ENCODE data around the gene ATP5PO. TPM values are rescaled to one million over a fixed set of nuclear protein-coding genes. Genes with fewer than 3 reads are reported as not detected.

Gene ATP5PO
- total and polyA plus RNA-seq, 2 of the 13 experiments (the other 11 are each of a cell fraction or from before 2014, with no cell fraction given), result 256 to 297 TPM

GRCh38 chr21:33859373-33860102, 56.1 kb downstream of the ATP5PO start (continued):
- TF ChIP-seq KIAA2018 (CRISPR knock-in tag; IDR thresholded peaks at IDR 0.05; ENCODE audit: borderline replicate concordance) (no peak), TIGD3 (CRISPR knock-in tag; IDR thresholded peaks at IDR 0.05; ENCODE audit: borderline replicate concordance) (no peak), SP4 (CRISPR knock-in tag; IDR thresholded peaks at IDR 0.05) (no peak), ZMAT3 (CRISPR knock-in tag; conservative IDR thresholded peaks at IDR 0.05) (no peak), ZNF543 (CRISPR knock-in tag; IDR thresholded peaks at IDR 0.05) (no peak)
- TF ChIP-seq, protein P1, sequence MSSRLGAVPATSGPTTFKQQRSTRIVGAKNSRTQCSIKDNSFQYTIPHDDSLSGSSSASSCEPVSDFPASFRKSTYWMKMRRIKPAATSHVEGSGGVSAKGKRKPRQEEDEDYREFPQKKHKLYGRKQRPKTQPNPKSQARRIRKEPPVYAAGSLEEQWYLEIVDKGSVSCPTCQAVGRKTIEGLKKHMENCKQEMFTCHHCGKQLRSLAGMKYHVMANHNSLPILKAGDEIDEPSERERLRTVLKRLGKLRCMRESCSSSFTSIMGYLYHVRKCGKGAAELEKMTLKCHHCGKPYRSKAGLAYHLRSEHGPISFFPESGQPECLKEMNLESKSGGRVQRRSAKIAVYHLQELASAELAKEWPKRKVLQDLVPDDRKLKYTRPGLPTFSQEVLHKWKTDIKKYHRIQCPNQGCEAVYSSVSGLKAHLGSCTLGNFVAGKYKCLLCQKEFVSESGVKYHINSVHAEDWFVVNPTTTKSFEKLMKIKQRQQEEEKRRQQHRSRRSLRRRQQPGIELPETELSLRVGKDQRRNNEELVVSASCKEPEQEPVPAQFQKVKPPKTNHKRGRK (CRISPR knock-in tag; IDR thresholded peaks at IDR 0.05), result no peak
- TF ChIP-seq, protein P2, sequence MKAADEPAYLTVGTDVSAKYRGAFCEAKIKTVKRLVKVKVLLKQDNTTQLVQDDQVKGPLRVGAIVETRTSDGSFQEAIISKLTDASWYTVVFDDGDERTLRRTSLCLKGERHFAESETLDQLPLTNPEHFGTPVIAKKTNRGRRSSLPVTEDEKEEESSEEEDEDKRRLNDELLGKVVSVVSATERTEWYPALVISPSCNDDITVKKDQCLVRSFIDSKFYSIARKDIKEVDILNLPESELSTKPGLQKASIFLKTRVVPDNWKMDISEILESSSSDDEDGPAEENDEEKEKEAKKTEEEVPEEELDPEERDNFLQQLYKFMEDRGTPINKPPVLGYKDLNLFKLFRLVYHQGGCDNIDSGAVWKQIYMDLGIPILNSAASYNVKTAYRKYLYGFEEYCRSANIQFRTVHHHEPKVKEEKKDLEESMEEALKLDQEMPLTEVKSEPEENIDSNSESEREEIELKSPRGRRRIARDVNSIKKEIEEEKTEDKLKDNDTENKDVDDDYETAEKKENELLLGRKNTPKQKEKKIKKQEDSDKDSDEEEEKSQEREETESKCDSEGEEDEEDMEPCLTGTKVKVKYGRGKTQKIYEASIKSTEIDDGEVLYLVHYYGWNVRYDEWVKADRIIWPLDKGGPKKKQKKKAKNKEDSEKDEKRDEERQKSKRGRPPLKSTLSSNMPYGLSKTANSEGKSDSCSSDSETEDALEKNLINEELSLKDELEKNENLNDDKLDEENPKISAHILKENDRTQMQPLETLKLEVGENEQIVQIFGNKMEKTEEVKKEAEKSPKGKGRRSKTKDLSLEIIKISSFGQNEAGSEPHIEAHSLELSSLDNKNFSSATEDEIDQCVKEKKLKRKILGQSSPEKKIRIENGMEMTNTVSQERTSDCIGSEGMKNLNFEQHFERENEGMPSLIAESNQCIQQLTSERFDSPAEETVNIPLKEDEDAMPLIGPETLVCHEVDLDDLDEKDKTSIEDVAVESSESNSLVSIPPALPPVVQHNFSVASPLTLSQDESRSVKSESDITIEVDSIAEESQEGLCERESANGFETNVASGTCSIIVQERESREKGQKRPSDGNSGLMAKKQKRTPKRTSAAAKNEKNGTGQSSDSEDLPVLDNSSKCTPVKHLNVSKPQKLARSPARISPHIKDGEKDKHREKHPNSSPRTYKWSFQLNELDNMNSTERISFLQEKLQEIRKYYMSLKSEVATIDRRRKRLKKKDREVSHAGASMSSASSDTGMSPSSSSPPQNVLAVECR (CRISPR knock-in tag; IDR thresholded peaks at IDR 0.05; ENCODE audit: borderline replicate concordance), result no peak
